GM13976 (cell line): ENCODE measurements around the gene UNC80.

Experiments
- DNase-seq: peaks from one replicate; pipeline ENCODE4 v3.0.0; 2012; ENCODE audit warnings: low spot score
- in situ Hi-C: fragments of 300-500 bp; cut with MboI; formaldehyde crosslinking; loops from one replicate; pipeline ENCODE4 v1.12.0; 2022; ENCODE audit warnings: low sequenced_read_pairs, mixed read lengths, inconsistent platforms; ENCODE audit not compliant: unreplicated experiment
- TF ChIP-seq, protein P1 (sequence below): IDR thresholded peaks from 2 replicates; pipeline ENCODE4 v1.5.1; 2012; ENCODE audit warnings: borderline replicate concordance, mild to moderate bottlenecking; ENCODE audit not compliant: insufficient read depth; ENCODE audit errors: extremely low read depth, missing control alignments, control extremely low read depth

The UNC80 gene

DNA sequence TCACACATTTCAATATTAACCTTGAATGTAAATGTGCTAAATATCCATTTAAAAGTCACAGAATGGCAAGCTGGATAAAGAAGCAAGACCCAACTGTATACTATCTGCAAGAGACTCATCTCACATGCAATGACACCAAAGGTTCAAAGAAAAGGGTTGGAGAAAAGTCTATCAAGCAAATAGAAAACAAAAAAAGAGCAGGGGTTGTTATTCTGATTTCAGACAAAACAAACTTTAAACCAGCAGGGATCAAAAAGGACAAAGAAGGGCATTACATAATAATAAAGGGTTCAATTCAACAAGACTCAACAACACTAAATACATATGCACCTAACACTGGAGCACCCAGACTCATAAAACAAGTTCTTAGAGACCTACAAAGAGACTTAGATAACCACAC lies 14.5 kb upstream of the UNC80 start:
- no peak for DNase-seq
- in situ Hi-C loops, result no loop called here
- TF ChIP-seq, protein P1, sequence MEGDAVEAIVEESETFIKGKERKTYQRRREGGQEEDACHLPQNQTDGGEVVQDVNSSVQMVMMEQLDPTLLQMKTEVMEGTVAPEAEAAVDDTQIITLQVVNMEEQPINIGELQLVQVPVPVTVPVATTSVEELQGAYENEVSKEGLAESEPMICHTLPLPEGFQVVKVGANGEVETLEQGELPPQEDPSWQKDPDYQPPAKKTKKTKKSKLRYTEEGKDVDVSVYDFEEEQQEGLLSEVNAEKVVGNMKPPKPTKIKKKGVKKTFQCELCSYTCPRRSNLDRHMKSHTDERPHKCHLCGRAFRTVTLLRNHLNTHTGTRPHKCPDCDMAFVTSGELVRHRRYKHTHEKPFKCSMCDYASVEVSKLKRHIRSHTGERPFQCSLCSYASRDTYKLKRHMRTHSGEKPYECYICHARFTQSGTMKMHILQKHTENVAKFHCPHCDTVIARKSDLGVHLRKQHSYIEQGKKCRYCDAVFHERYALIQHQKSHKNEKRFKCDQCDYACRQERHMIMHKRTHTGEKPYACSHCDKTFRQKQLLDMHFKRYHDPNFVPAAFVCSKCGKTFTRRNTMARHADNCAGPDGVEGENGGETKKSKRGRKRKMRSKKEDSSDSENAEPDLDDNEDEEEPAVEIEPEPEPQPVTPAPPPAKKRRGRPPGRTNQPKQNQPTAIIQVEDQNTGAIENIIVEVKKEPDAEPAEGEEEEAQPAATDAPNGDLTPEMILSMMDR, result no peak

DNA sequence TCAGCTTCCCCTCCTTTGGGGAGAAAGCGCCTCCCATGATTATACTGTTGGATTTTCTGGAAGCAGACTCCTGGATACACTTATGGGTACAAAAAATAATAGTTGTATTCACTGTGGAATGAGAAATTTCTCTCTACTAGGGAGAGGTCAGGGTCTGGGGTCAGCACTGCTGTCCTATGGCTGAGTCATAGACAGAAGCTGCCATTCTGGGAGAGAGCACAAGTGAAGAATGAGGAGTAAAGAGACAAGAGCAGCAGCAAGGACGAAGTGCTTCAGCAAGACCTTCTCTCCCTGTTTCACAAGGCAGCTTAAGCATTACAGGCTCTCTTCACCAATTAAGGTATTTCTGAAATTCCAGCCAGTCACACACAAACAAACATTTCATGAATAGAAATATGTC lies 10.1 kb upstream of the UNC80 start:
- TF ChIP-seq, protein P1, result no peak
- no peak for DNase-seq
- in situ Hi-C loops, result no loop called here

GRCh38 chr2:209762563-209762962 lies 9.1 kb upstream of the UNC80 start:
- DNase-seq, result no peak
- in situ Hi-C loops, result no loop called here

GRCh38 chr2:209763106-209763505 lies 8.5 kb upstream of the UNC80 start:
- in situ Hi-C loops, result no loop called here
- DNase-seq, result no peak
- TF ChIP-seq, protein P1, result no peak

More at GRCh38 chr2:209762563-209762962, 9.1 kb upstream of the UNC80 start:
- TF ChIP-seq, protein P1, result no peak

- TF ChIP-seq, protein P1, result no peak
- in situ Hi-C loops, result no loop called here
- no peak for DNase-seq
Observed at GRCh38 chr2:209766613-209767012, 5.0 kb upstream of the UNC80 start.

DNA sequence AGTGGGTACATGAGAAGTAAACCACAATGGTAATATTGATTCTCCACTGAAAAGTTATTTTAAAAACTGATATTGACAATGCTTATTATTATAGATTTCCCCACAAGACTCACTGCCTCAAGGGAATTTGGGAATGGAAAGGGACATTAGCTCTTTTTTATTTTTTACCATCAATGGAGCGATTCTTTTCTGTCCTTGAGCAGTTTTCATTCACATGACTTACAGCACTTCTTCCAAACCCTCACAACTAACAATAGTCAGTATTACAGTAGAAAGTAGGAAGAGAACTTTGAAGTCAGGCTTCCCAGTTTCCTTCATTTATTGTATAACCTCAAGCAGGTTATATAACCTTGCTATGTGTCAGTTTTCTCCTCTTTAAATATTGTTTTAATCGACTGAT lies 4.3 kb upstream of the UNC80 start:
- no peak for DNase-seq
- in situ Hi-C loops, result no loop called here
- TF ChIP-seq, protein P1, result no peak

- TF ChIP-seq, protein P1, result no peak
- in situ Hi-C loops, result no loop called here
- no peak for DNase-seq
Observed at GRCh38 chr2:209768557-209768956, 3.1 kb upstream of the UNC80 start.
